WTC11 (cell line): Measurements from ENCODE around the gene PMS1.

Experiments used
- TP53 ChIP-seq: sonication (generic); formaldehyde crosslinking; IDR thresholded peaks from 2 replicates; pipeline ENCODE4 v1.8.1; 2023; ENCODE audit warnings: mild to moderate bottlenecking, missing genetic modification reagents
- TF ChIP-seq, protein P1 (sequence below): sonication (generic); formaldehyde crosslinking; conservative IDR thresholded peaks from 2 replicates; pipeline ENCODE4 v1.8.1; 2022; ENCODE audit warnings: mild to moderate bottlenecking, missing genetic modification reagents
- TF ChIP-seq, protein P2 (sequence below): fragments of 200-600 bp; IDR thresholded peaks from 2 replicates; pipeline ENCODE4 v1.8.0; 2022; ENCODE audit warnings: antibody characterized with exemption

DNA sequence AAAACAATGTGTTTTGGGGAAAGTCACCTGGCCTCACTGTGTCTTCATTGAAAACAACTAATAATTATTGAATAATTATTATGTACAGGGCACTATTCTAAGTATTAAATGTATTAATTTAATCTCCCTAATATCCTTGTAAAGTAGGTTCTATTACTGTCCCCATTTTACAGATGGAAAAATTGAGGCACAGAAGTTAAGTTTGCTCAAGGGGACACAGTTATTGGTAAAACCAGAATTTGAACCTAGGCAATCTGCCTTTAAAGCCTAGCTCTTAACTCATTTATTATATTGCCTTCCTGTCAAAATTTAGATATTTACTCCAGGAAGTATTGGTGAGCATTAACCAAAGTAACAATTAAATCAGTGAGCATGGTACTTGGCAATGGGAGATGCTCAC is 84.6 kb downstream of the PMS1 start:
- TF ChIP-seq, protein P1, sequence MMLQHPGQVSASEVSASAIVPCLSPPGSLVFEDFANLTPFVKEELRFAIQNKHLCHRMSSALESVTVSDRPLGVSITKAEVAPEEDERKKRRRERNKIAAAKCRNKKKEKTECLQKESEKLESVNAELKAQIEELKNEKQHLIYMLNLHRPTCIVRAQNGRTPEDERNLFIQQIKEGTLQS (CRISPR knock-in tag), result no peak
- no peak for TF ChIP-seq TP53 (CRISPR knock-in tag)
- TF ChIP-seq, protein P2, sequence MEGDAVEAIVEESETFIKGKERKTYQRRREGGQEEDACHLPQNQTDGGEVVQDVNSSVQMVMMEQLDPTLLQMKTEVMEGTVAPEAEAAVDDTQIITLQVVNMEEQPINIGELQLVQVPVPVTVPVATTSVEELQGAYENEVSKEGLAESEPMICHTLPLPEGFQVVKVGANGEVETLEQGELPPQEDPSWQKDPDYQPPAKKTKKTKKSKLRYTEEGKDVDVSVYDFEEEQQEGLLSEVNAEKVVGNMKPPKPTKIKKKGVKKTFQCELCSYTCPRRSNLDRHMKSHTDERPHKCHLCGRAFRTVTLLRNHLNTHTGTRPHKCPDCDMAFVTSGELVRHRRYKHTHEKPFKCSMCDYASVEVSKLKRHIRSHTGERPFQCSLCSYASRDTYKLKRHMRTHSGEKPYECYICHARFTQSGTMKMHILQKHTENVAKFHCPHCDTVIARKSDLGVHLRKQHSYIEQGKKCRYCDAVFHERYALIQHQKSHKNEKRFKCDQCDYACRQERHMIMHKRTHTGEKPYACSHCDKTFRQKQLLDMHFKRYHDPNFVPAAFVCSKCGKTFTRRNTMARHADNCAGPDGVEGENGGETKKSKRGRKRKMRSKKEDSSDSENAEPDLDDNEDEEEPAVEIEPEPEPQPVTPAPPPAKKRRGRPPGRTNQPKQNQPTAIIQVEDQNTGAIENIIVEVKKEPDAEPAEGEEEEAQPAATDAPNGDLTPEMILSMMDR, result no peak
